ENCODE measurements around the gene AKR7A3.

AKR7A3 gene

GRCh38 chr1:19325958-19326747 lies 37.6 kb upstream of the AKR7A3 start:
- TF ChIP-seq CTCF (IDR thresholded peaks at IDR 0.05): no peak

GRCh38 chr1:19325368-19325957 lies 36.9 kb upstream of the AKR7A3 start:
- no peak for TF ChIP-seq CTCF (IDR thresholded peaks at IDR 0.05)

- TF ChIP-seq CTCF (IDR thresholded peaks at IDR 0.05): no peak
Measured at GRCh38 chr1:19324665-19324990, 36.1 kb upstream of the AKR7A3 start.

- TF ChIP-seq CTCF (IDR thresholded peaks at IDR 0.05): no peak
Measured at GRCh38 chr1:19323987-19324664, 35.6 kb upstream of the AKR7A3 start.

GRCh38 chr1:19322481-19322880 lies 33.9 kb upstream of the AKR7A3 start:
- no peak for TF ChIP-seq CTCF (IDR thresholded peaks at IDR 0.05)

GRCh38 chr1:19321071-19321470 lies 32.5 kb upstream of the AKR7A3 start:
- TF ChIP-seq CTCF (IDR thresholded peaks at IDR 0.05): no peak

GRCh38 chr1:19319196-19319595 lies 30.6 kb upstream of the AKR7A3 start:
- no peak for TF ChIP-seq CTCF (IDR thresholded peaks at IDR 0.05)
